Adipocyte (in vitro differentiated cells): ENCODE measurements around the gene DYRK1A.
A peak's percentile ranks its signal among the peaks of the same experiment; 100 is the strongest.

Source experiments
- DNase-seq: peaks from one replicate; pipeline ENCODE4 v3.0.0-alpha.2; 2015; ENCODE audit warnings: low read depth
- H3K27me3 ChIP-seq: replicated peaks from 2 replicates; pipeline ENCODE4 v1.7.0; 2013; ENCODE audit warnings: mild to moderate bottlenecking, low read length, moderate library complexity; ENCODE audit not compliant: control insufficient read depth, insufficient read depth
- H3K36me3 ChIP-seq: 2 replicates; pipeline ENCODE4 v1.7.0; 2013; ENCODE audit warnings: low read length, mild to moderate bottlenecking, moderate library complexity; ENCODE audit not compliant: control insufficient read depth, insufficient read depth, severe bottlenecking
- H3K4me1 ChIP-seq: 2 replicates; pipeline ENCODE4 v1.7.0; 2013; ENCODE audit warnings: mild to moderate bottlenecking, low read length, moderate library complexity; ENCODE audit not compliant: control insufficient read depth, insufficient read depth
- H3K4me3 ChIP-seq: 2 replicates; pipeline ENCODE4 v1.7.0; 2013; ENCODE audit warnings: mild to moderate bottlenecking, low read length, moderate library complexity
- H3K9ac ChIP-seq: 2 replicates; pipeline ENCODE4 v1.7.0; 2013; ENCODE audit warnings: mild to moderate bottlenecking, low read length, moderate library complexity
- H3K9me3 ChIP-seq: 2 replicates; pipeline ENCODE4 v1.7.0; 2013; ENCODE audit warnings: mild to moderate bottlenecking, low read length, moderate library complexity; ENCODE audit not compliant: control insufficient read depth

The DYRK1A gene

GRCh38 chr21:37436174-37436573 lies 69.6 kb downstream of the DYRK1A start:
- DNase-seq = no peak
- Histone ChIP-seq H3K36me3 (no peaks in the 10 kb centered on the region), H3K9me3 (no peaks in the 10 kb centered on the region), H3K27me3 (no peaks in the 10 kb centered on the region), H3K9ac (no peak overlapping the region), H3K4me1 (peaks cover 44% of the 10 kb centered on the region), H3K4me3 (no peak overlapping the region)

DNA sequence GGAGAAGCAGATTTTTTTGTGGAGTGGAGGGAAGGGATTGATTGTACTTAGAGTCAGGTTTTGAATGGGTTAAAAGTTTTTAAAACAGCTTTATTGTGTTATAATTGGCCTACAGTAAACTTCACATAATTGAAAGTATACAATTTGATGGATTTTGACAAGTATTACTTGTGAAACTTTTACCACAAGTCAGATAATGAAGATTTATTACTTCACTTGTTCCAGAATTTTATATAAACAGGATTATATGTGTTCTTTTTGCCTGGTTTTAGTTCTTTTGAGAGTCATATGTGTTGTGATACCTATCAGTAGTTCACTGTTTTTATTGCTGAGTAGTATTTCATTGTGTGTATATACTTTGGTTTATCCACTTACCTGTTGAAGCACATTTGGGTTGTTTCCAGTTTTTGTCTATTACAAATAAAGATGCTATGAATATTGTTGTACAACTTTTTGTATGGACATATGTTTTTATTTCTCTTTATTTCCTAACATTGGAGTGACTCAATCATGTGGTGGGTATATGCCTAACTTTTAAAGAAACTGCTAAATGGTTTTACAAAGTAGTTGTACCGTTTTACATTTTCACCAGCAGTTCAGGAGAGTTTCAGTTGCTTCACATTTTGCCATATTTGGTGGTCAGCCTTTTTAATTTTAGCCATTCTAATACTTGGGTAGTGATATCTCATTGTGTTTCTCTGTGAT lies 71.0 kb downstream of the DYRK1A start:
- DNase-seq = peak; percentile 39
- Histone ChIP-seq H3K36me3 (no peaks in the 10 kb centered on the region), H3K4me1 (peaks cover 44% of the 10 kb centered on the region), H3K9ac (no peak overlapping the region), H3K27me3 (no peaks in the 10 kb centered on the region), H3K9me3 (no peaks in the 10 kb centered on the region), H3K4me3 (no peak overlapping the region)

- H3K4me1 ChIP-seq = peaks cover 16% of the 10 kb centered on the region
- no peak overlapping the region for H3K9ac ChIP-seq
- H3K36me3 ChIP-seq = no peaks in the 10 kb centered on the region
- no peak overlapping the region for H3K4me3 ChIP-seq
- DNase-seq = no peak
- H3K27me3 ChIP-seq = no peaks in the 10 kb centered on the region
- H3K9me3 ChIP-seq = no peaks in the 10 kb centered on the region
Observed at GRCh38 chr21:37443683-37444082, 77.1 kb downstream of the DYRK1A start.

DNA sequence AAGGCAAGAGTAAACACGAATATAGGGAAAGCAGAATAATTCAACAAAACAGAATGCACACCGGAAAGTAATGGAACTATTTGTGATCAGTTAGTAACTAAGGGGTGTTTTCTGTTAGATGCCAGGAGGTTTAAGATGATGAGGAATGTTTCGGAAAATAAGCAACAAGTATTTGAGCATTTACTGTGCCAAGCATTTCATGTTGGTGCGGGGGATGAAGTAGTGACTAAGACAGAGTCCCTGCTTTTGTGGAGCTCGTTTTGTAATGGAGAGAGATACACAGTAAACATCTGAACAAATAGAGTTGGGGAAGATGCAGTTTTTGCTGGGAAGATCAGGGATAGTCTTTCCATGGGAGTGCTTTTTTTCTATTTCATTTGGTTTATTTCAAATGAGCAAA lies 78.7 kb downstream of the DYRK1A start:
- Histone ChIP-seq H3K36me3 (no peaks in the 10 kb centered on the region), H3K4me1 (peaks cover 16% of the 10 kb centered on the region), H3K27me3 (no peaks in the 10 kb centered on the region), H3K9me3 (no peaks in the 10 kb centered on the region), H3K9ac (no peak overlapping the region), H3K4me3 (peak overlapping the region; percentile 30)
- peak; percentile 75 for DNase-seq

- H3K9ac ChIP-seq = no peak overlapping the region
- no peaks in the 10 kb centered on the region for H3K9me3 ChIP-seq
- H3K4me1 ChIP-seq = peaks cover 28% of the 10 kb centered on the region
- no peak overlapping the region for H3K4me3 ChIP-seq
- DNase-seq = no peak
- H3K36me3 ChIP-seq = no peaks in the 10 kb centered on the region
- no peaks in the 10 kb centered on the region for H3K27me3 ChIP-seq
Observed at GRCh38 chr21:37446552-37446951, 80.0 kb downstream of the DYRK1A start.

GRCh38 chr21:37447288-37447936 lies 80.8 kb downstream of the DYRK1A start:
- Histone ChIP-seq H3K4me1 (peaks cover 36% of the 10 kb centered on the region), H3K9ac (no peak overlapping the region), H3K27me3 (no peaks in the 10 kb centered on the region), H3K4me3 (no peak overlapping the region), H3K36me3 (no peaks in the 10 kb centered on the region), H3K9me3 (no peaks in the 10 kb centered on the region)
- no peak for DNase-seq

- Histone ChIP-seq H3K4me1 (peaks cover 56% of the 10 kb centered on the region), H3K4me3 (no peak overlapping the region), H3K9ac (no peak overlapping the region), H3K27me3 (no peaks in the 10 kb centered on the region), H3K36me3 (no peaks in the 10 kb centered on the region), H3K9me3 (no peaks in the 10 kb centered on the region)
- no peak for DNase-seq
Observed at GRCh38 chr21:37449302-37449937, 82.8 kb downstream of the DYRK1A start.

- H3K36me3 ChIP-seq = no peaks in the 10 kb centered on the region
- H3K4me3 ChIP-seq = no peak overlapping the region
- H3K9ac ChIP-seq = no peak overlapping the region
- H3K27me3 ChIP-seq = no peaks in the 10 kb centered on the region
- peaks cover 59% of the 10 kb centered on the region for H3K4me1 ChIP-seq
- H3K9me3 ChIP-seq = no peaks in the 10 kb centered on the region
- DNase-seq = no peak
Observed at GRCh38 chr21:37450445-37450941, 83.9 kb downstream of the DYRK1A start.

GRCh38 chr21:37451446-37451845 lies 84.9 kb downstream of the DYRK1A start:
- Histone ChIP-seq H3K36me3 (no peaks in the 10 kb centered on the region), H3K4me3 (no peak overlapping the region), H3K4me1 (peaks cover 62% of the 10 kb centered on the region), H3K9ac (no peak overlapping the region), H3K9me3 (no peaks in the 10 kb centered on the region), H3K27me3 (no peaks in the 10 kb centered on the region)
- DNase-seq = no peak

GRCh38 chr21:37452227-37452626 lies 85.7 kb downstream of the DYRK1A start:
- Histone ChIP-seq H3K4me1 (peaks cover 67% of the 10 kb centered on the region), H3K36me3 (no peaks in the 10 kb centered on the region), H3K27me3 (no peaks in the 10 kb centered on the region), H3K9ac (peak overlapping the region; percentile 37), H3K4me3 (peak overlapping the region; percentile 17), H3K9me3 (no peaks in the 10 kb centered on the region)
- peak; percentile 83 for DNase-seq

DNA sequence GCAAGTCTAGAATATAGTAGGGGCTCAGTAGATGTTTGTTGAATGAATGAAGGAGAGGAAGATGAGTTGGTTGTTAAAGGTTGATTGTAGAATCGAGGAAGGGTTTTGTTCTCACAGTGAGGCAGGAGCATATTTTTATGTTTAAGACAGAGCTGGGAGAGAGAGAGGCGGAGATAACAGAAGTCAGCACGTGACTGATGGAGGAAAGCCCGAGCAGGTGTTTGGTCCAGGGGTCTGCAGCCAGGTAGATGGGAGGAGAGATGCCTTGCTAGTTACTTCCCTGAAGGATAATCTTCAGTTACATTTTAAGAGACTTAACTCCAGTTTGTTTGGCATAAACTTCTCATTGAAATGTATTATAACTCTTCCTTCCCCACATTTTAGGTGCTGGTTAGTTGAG lies 86.8 kb downstream of the DYRK1A start:
- H3K27me3 ChIP-seq = no peaks in the 10 kb centered on the region
- H3K4me3 ChIP-seq = no peak overlapping the region
- no peak overlapping the region for H3K9ac ChIP-seq
- H3K9me3 ChIP-seq = no peaks in the 10 kb centered on the region
- H3K4me1 ChIP-seq = peaks cover 78% of the 10 kb centered on the region
- no peaks in the 10 kb centered on the region for H3K36me3 ChIP-seq
- no peak for DNase-seq
